GM06990 (cell line): Measurements from ENCODE around the gene CRLF2.
"Not testable (repeated sequence)": the region's sequence is repeated elsewhere in the genome, so short reads cannot be mapped to it uniquely, and the experiment has no call there.

Experiments
- DNase-seq: peaks from one replicate; pipeline ENCODE4 v3.0.0-alpha.2; 2011; ENCODE audit not compliant: insufficient read length; ENCODE audit errors: extremely low read depth
- H3K27me3 ChIP-seq: replicated peaks from 2 replicates; pipeline ENCODE4 v1.6.0; 2011; ENCODE audit warnings: low read length; ENCODE audit not compliant: control insufficient read depth, insufficient read depth
- H3K36me3 ChIP-seq: 2 replicates; pipeline ENCODE4 v1.5.1; 2011; ENCODE audit warnings: low read length; ENCODE audit not compliant: control insufficient read depth, insufficient read depth
- H3K4me3 ChIP-seq: replicated peaks from 2 replicates; pipeline ENCODE4 v1.5.1; 2011; ENCODE audit warnings: low read depth, mild to moderate bottlenecking, control low read depth, low read length
- CTCF ChIP-seq: IDR thresholded peaks from 2 replicates; pipeline ENCODE4 v1.5.1; 2011; ENCODE audit warnings: low read length, control low read depth, mild to moderate bottlenecking, inconsistent platforms; ENCODE audit not compliant: insufficient read depth, poor library complexity, severe bottlenecking

CRLF2 gene

DNA sequence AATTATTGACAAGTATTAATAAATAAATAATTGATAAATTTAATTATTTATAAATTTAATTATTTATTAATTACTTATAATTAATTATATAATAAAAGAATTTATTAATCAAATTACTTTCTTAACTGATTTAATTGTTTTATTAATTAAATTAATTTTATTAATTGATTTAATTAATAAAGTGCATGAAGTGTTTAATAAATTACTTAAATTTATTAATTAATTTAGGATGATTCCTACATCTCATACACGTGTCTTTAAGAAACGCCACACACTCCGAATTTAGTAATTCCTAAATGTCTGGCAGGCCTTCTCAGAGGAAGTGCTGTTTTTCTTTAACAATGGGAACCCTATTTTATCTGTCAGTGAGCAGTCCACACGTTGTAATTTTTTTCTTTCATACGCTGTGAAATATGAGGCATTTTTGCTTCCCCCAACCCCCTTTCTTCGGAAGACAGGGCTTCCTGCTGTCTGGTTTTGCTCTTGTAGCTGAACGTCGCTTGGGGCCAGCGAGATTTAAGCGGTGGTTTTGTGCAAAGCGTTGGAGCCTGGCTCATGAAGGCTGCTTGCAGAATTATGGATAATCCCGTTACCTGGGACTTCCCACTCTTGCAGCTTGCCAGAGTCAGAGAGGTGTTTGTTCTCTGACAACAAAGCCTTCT is 46.8 kb downstream of the CRLF2 start:
- Histone ChIP-seq H3K36me3 (no peaks in the 10 kb centered on the region), H3K27me3 (no peaks in the 10 kb centered on the region), H3K4me3 (no peak overlapping the region)
- no peak for DNase-seq
- no peak for TF ChIP-seq CTCF

GRCh38 chrX:1164322-1165288 is 47.8 kb downstream of the CRLF2 start:
- H3K4me3 ChIP-seq = no peak overlapping the region
- peak; percentile 39 for DNase-seq
- no peak for TF ChIP-seq CTCF
- no peaks in the 10 kb centered on the region for H3K36me3 ChIP-seq
- no peaks in the 10 kb centered on the region for H3K27me3 ChIP-seq

DNA sequence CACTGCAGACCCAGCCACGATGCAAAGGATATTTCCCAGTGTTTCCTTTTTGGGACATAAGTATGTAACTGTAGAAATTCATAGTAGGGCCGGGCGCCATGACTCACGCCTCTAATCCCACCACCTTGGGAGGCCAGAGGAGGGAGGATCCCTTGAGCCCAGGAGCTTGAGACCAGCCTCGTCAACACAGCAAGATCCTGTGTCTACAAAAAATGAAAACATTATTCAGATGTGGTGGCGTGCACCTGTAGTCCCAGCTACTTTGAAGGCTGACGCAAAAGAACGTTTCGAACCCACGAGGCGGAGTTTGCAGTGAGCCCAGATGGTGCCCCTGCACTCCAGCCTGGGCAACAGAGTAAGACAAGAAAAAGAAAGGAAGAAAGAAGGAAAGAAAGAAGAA is 49.2 kb downstream of the CRLF2 start:
- DNase-seq = no peak
- Histone ChIP-seq H3K27me3 (no peaks in the 10 kb centered on the region), H3K4me3 (no peak overlapping the region), H3K36me3 (no peaks in the 10 kb centered on the region)
- no peak for TF ChIP-seq CTCF

DNA sequence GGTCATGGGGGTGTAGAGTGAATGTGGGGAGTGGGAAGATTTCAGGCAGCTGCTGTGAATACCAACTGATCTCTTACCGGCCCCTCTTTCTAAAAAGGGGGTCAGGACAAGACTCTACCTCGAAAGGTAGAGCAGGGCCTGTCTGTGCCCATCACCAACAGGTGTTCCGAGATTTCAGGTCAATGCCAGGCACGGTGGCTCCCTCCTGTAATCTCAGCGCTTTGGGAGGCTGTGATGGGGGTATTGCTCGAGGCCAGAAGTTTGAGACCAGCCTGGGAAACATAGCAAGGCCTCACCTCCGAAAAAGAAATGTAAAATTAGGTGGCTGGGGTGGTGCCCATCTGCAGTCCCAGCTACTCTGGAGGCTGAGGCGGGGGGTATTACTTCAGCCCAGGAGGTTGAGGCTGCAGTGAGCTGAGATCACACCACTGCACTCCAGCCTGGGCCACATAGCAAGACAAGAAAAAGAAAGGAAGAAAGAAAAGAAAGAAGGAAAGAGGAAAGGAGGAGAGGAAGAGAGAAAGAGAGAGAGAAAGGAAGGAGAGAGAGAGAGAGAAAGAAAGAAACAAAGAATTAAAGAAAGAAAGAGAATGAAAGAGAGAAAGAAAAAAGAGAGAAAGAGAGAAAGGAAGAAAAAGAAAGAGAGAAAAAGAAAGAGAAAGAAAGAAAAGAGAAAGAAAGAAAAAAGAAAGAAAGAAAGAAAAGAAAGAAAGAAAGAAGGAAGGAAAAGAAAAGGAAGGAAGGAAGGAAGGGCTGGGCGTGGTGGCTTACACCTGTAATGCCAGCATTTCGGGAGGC is 50.1 kb downstream of the CRLF2 start:
- H3K27me3 ChIP-seq = no peaks in the 10 kb centered on the region
- DNase-seq = no peak
- H3K4me3 ChIP-seq = no peak overlapping the region
- TF ChIP-seq CTCF = no peak
- no peaks in the 10 kb centered on the region for H3K36me3 ChIP-seq

DNA sequence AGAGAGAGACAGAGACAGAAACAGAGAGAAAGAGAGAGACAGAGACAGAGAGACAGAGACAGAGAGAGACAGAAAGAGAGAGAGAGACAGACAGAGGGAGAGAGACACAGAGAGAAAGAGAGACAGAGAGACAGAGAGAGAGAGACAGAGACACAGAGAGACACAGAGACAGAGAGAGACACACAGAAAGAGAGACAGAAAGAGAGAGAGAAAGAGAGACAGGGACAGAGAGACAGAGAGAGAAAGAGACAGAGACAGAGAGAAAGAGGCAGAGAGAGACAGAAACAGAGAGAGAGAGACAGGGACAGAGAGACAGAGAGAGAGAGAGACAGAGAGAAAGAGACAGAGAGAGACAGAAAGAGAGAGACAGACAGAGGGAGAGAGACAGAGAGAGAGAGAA is 52.9 kb downstream of the CRLF2 start:
- no peaks in the 10 kb centered on the region for H3K27me3 ChIP-seq
- no peak for DNase-seq
- no peak overlapping the region for H3K4me3 ChIP-seq
- H3K36me3 ChIP-seq = no peaks in the 10 kb centered on the region
- no peak for TF ChIP-seq CTCF

DNA sequence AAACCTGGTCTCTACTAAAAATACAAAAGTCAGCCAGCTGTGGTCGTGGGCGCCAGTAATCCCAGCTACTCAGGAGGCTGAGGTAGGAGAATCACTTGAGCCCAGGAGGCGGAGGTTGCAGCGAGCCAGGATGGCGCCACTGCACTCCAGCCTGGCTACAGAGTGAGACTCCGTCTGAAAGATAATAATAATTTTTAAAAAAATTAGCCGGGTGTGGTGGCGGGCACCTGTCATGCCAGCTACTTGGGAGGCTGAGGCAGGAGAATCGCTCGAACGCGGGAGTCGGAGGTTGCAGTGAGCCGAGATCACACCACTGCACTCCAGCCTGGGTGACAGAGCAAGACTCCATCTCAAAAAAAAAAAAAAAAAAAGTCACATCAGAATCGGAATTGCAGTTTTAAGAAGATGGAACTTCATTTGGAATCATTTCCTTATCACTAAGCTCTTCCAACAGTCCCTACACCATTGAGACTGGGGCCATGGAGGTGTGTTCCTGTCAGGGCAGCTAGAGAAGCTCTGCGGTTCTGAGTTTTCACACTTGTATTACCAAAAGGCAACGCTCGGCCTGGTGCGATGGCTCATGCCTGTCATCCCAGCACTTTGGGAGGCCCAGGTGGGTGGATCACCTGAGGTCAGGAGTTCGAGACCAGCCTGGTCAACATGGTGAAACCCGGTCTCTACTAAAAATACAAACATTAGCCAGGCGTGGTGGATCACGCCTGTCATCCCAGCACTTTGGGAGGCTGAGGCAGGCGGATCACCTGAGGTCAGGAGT is 55.6 kb downstream of the CRLF2 start:
- H3K36me3 ChIP-seq, H3K4me3 ChIP-seq, DNase-seq, H3K27me3 ChIP-seq: not testable (repeated sequence)
